Endothelial cell of umbilical vein (primary cell): ENCODE results near the gene RHEX.

Source experiments
- EZH2 ChIP-seq: IDR thresholded peaks from 2 replicates; pipeline ENCODE4 v1.6.1; 2012; ENCODE audit warnings: borderline replicate concordance, low read depth, mild to moderate bottlenecking, moderate library complexity, low read length, inconsistent platforms; ENCODE audit not compliant: severe bottlenecking
- MYC ChIP-seq: IDR thresholded peaks from one replicate; pipeline ENCODE4 v1.6.1; 2011; ENCODE audit warnings: mild to moderate bottlenecking, low read depth, low read length
- TF ChIP-seq, protein P1 (sequence below), 2 donors: IDR thresholded peaks; 1 replicate in 1 of 2; 2 replicates in 1 of 2; pipeline ENCODE4 v1.5.1; 2011; ENCODE audit warnings: low read length in 2 of 2, mild to moderate bottlenecking in 2 of 2, moderate library complexity in 2 of 2, control low read depth in 1 of 2, inconsistent platforms in 1 of 2, low read depth in 1 of 2; ENCODE audit not compliant: insufficient read depth in 1 of 2; ENCODE audit errors: extremely low read depth in 1 of 2

DNA sequence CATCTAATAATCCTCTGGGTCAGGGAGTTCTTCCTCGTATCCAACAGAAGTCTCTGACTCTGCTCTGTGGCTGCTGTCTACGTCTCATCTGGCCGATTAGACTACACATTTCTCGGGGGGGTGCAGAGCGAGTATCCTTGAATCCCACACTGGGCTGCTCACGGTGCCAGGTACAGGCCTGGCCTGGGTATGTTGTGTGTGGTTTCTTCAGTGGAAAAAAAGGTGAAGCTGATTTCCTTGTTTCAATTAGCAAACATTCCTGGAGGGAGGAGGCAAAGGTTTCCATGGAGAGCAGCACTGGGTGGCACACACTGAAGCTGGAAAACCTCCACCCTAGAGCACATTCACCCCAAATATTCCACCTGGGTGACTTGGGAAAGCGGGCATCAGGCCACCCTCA lies 47.7 kb upstream of the RHEX start:
- TF ChIP-seq, protein P1, sequence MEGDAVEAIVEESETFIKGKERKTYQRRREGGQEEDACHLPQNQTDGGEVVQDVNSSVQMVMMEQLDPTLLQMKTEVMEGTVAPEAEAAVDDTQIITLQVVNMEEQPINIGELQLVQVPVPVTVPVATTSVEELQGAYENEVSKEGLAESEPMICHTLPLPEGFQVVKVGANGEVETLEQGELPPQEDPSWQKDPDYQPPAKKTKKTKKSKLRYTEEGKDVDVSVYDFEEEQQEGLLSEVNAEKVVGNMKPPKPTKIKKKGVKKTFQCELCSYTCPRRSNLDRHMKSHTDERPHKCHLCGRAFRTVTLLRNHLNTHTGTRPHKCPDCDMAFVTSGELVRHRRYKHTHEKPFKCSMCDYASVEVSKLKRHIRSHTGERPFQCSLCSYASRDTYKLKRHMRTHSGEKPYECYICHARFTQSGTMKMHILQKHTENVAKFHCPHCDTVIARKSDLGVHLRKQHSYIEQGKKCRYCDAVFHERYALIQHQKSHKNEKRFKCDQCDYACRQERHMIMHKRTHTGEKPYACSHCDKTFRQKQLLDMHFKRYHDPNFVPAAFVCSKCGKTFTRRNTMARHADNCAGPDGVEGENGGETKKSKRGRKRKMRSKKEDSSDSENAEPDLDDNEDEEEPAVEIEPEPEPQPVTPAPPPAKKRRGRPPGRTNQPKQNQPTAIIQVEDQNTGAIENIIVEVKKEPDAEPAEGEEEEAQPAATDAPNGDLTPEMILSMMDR (IDR thresholded peaks at IDR 0.05; ENCODE audit: extremely low read depth in 1 of 2, insufficient read depth in 1 of 2, low read depth in 1 of 2, low read length in 2 of 2): no peak
- TF ChIP-seq MYC (no peak), EZH2 (no peak)
